Activated naive CD8-positive, alpha-beta T cell treated with anti-CD3 and anti-CD28 coated beads for 36 hours (primary cell): ENCODE measurements around the gene SERTAD2. TPM values are rescaled to one million over a fixed set of nuclear protein-coding genes. Genes with fewer than 3 reads are reported as not detected.
A peak's percentile ranks its signal among the peaks of the same experiment; 100 is the strongest.

Experiments used
- DNase-seq: peaks from one replicate; pipeline ENCODE4 v3.0.0; 2021
- H3K27ac Mint-ChIP-seq: one replicate; pipeline ENCODE4 v1.8.0; 2022; ENCODE audit warnings: mild to moderate bottlenecking, moderate library complexity, mixed read lengths
- H3K27me3 Mint-ChIP-seq: one replicate; pipeline ENCODE4 v1.8.0; 2022; ENCODE audit warnings: mild to moderate bottlenecking, mixed read lengths
- H3K36me3 Mint-ChIP-seq: one replicate; pipeline ENCODE4 v1.8.0; 2021; ENCODE audit warnings: mild to moderate bottlenecking, mixed read lengths
- H3K4me1 Mint-ChIP-seq: one replicate; pipeline ENCODE4 v1.8.0; 2021; ENCODE audit warnings: mixed read lengths
- H3K4me3 Mint-ChIP-seq: one replicate; pipeline ENCODE4 v1.8.0; 2022; ENCODE audit warnings: mild to moderate bottlenecking, moderate library complexity, mixed read lengths
- H3K9me3 Mint-ChIP-seq: one replicate; pipeline ENCODE4 v1.8.0; 2022; ENCODE audit warnings: mixed read lengths
- total RNA-seq, 2 experiments: library from RNA; stranded (reverse); gene quantifications; one replicate each; pipeline ENCODE4 v1.2.3, GENCODE V29; 2021

Gene SERTAD2
- total RNA-seq, 2 experiments from 2014 or later = 22.7 to 23.3 TPM

DNA sequence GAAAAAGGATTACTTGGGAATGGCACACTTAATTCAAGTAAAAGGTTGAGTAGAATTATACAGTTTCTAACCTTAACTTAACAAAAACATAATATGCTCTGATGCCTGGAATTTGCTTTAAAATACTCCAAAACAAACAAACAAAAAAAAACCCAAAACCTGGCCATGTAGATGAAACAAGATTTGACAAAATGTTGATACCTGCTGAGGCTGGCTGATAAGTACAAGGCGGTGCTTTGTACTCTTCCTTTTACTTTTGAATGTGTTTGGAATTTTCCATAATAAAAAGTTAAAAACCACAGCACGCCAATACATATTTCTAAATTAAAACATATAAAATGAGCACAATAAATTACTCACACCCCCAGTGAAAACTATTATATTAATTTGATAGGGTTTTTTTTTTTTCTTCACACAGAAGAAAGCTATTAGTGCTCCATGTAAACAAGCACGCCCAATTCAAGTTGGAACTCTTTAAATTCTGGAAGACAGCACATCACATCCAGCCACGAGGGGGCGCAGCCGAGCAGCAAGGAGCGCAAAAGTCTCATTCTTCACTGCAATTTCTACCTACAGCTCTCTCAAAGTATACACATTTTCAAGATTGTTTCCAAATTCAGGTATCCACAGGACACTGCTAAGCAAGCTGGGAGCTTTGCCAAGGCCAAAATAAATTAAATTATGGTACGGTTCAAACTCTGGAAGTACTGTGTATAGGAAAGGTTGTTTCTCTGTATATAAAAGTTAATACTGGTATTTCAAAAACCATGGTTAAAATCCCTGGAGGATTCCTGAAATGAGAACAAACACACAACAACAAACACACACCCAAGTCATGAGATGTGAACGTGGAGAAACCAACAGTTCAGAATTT, 7.5 kb downstream of the SERTAD2 start:
- H3K27ac Mint-ChIP-seq = no peak overlapping the region
- peak; percentile 74 for DNase-seq
- H3K9me3 Mint-ChIP-seq = no peaks in the 10 kb centered on the region
- peaks cover 3% of the 10 kb centered on the region for H3K36me3 Mint-ChIP-seq
- no peaks in the 10 kb centered on the region for H3K27me3 Mint-ChIP-seq
- peaks cover 86% of the 10 kb centered on the region for H3K4me1 Mint-ChIP-seq
- H3K4me3 Mint-ChIP-seq = peak overlapping the region; percentile 33

DNA sequence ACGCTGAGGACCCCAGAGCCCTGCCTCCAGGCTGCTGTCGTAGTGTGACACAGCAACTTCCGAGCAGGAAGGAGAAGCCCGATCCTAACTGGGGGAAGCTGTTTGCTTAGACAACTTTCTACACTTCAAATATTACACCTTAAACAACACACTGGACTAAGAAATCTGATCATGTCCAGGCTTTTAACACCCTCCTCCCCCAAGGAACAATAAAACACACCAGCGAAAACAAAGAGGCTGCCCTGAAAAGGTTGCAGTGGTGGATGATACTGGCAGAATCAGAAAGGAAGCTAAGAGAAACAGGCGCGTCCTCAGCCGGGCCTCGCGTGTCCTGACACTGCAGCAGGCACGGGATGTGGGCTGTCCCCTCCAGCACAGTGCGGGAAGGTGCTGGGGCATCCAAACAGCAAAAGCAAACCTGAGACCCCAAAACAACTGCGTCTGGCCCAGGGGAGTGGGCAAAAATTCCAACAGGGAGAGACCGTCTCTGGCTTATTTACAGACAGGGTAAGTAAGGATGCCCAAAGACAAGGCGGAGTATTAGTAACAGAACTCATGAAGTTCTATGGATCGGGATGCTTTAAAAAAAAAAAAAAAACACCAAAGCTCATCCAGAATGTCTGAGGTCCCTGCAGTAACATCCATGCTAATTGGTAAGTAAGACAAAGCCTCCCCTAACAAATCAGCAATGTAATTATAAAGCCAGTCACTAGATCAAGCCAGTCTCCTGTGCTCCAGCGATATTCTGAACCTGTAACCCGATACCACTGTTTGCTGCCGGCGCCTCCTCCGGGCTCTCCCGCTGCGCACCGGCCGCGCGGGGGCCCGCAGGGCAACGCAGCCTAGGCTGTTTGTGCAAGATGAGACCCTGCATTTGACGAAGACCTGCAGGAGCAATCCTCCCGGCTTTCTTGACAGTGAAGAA, 9.0 kb downstream of the SERTAD2 start:
- Mint-ChIP-seq H3K4me1 (peaks cover 89% of the 10 kb centered on the region), H3K9me3 (no peaks in the 10 kb centered on the region), H3K27me3 (no peaks in the 10 kb centered on the region), H3K27ac (peak overlapping the region; percentile 92), H3K36me3 (peaks cover 3% of the 10 kb centered on the region), H3K4me3 (peak overlapping the region; percentile 88)
- peak; percentile 71 for DNase-seq

DNA sequence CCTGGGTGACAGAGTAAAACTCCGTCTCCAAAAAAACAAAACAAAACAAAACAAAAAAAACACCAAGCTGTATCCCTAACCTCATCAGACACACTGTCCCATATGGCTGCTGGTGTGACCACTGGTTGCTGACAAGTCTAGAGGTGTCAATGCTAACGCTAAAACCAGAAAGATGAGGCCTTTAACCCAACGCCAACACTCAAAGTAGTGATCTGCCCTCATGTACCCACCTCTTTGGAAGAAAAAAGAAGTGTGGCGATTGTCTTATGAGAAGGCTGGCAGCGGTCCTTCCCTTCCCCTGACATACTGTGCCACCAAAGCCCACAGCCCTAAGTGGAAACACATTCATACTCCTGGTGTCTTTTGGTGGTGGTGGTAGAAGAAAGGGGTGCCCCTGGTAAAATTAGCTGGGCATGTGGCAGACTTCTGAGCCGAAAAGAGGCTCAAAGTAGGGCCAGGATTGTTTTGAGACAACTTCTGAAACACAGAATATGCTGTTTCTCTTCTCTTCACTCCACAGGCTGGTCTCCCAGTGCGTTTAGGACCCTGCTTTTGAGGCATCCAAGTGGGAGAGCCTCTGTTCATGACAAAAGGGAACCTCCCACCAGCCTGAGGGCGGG, 9.8 kb downstream of the SERTAD2 start:
- Mint-ChIP-seq H3K27ac (peak overlapping the region; percentile 92), H3K9me3 (no peaks in the 10 kb centered on the region), H3K4me3 (peak overlapping the region; percentile 88), H3K27me3 (no peaks in the 10 kb centered on the region), H3K36me3 (peaks cover 3% of the 10 kb centered on the region), H3K4me1 (peaks cover 88% of the 10 kb centered on the region)
- DNase-seq = no peak

DNA sequence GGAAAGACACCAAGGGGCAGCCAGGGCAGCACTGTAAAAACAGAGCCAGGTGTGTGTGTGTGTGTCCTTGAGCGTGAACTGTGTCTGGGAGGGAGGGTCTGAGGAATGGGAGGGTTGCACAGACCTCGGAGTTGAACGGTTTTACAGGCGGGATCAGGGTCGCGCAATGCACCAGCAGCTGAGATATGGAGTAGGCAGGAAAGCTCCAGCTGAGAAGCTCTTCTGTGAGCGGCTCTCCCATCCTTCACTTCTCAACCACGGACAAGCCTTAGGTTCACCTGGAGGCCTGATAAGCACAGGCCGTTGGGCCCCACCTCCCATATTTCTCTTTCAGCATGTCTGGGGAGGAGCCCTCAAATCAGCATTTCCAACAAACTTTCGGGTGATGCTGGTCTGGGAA, 12.1 kb downstream of the SERTAD2 start:
- Mint-ChIP-seq H3K9me3 (no peaks in the 10 kb centered on the region), H3K4me3 (no peak overlapping the region), H3K4me1 (peaks cover 92% of the 10 kb centered on the region), H3K36me3 (peaks cover 16% of the 10 kb centered on the region), H3K27me3 (no peaks in the 10 kb centered on the region), H3K27ac (peak overlapping the region; percentile 14)
- no peak for DNase-seq

DNA sequence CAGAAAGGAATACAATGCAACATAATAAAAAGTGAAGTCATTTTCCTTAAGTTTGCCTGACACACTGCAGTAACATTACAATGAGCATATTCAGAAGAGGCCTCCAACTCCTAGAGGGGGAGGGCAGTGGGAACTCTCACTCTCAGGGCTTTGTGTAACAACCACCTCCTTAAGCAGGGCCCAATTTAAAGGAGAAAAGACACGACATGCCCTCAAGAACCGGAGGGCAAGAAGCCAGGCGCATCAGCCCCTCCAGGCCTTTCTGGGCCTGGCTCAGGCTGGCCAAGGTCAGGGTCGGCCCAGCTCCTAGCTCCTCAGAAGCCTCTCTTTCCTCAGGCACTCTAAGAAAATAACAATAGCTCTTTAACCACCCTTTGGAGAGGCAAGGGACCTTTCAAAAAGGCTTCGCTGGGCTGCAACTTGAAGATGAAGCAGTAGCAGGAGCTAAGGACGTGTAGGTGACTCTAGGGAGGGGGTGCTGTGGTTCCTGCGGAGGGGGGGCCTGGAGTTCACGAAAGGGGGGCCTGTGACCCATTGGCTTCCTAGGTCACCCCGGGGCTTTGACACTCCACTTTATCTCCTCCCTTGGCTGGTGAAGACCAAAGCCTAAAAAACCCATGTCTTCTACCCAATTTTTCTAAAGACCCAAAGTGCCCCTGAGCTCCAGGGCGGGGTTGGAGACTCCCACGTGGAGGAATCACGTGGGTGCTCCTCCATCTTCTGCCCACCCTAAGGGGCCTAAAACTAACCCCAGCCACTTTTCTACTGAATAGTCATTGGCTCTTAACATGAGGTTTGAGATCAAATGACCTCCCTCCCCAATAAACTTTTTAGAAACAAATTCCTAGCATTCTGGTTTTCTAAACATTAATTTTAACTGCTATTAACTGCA, 13.3 kb downstream of the SERTAD2 start:
- no peak for DNase-seq
- peaks cover 28% of the 10 kb centered on the region for H3K36me3 Mint-ChIP-seq
- H3K9me3 Mint-ChIP-seq = no peaks in the 10 kb centered on the region
- no peaks in the 10 kb centered on the region for H3K27me3 Mint-ChIP-seq
- peak overlapping the region; percentile 36 for H3K27ac Mint-ChIP-seq
- H3K4me1 Mint-ChIP-seq = peaks cover 94% of the 10 kb centered on the region
- no peak overlapping the region for H3K4me3 Mint-ChIP-seq

DNA sequence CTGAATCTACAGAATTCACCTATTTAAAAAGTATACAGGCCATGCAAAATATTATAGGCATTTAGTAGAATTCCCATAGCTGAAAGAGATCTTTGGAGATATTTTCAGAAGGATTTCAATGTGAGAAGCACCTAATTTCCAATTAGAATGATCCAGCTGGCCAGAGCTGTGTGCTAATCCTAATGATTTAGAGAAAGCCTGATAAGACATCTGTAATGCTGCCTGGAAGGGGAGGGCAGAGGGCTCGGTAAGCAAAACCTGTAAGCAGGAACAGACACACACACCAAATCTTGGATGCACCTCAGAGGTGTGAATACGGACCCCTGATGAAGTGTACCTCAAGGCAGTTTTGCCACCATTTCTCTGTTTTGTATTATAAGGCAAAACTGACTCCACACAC, 14.0 kb downstream of the SERTAD2 start:
- Mint-ChIP-seq H3K27ac (no peak overlapping the region), H3K4me1 (peaks cover 87% of the 10 kb centered on the region), H3K9me3 (no peaks in the 10 kb centered on the region), H3K36me3 (peaks cover 28% of the 10 kb centered on the region), H3K27me3 (no peaks in the 10 kb centered on the region), H3K4me3 (no peak overlapping the region)
- no peak for DNase-seq

DNA sequence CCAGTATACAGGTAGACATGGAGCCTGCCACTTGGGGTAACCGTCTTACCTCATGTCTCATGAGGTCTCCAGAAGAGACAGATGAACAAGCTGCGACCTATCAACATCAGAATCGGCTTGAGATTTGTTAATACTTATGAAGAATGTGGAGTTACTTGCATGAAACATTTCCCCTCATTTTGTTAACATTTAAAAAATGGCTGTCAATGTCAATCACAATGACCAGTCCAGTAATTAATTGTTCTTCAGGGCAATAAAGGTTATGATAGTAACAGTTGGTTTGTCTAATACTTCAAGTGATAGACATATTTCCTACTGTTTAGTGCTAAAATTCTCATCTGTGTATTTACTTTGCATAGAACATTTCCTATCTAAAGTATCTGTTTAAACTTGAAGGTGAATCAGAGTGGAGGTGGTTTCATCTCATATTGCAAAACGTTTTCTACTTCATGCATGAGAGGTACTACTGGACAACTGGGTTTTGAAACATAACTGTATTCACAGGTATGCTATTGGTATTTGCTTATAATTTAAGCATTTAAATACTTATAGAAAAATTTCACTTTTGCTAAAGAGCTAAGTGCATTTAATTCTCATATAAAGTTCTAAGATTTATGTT, 15.1 kb downstream of the SERTAD2 start:
- H3K4me1 Mint-ChIP-seq = peaks cover 77% of the 10 kb centered on the region
- H3K9me3 Mint-ChIP-seq = no peaks in the 10 kb centered on the region
- no peak overlapping the region for H3K4me3 Mint-ChIP-seq
- no peaks in the 10 kb centered on the region for H3K27me3 Mint-ChIP-seq
- peak overlapping the region; percentile 92 for H3K27ac Mint-ChIP-seq
- H3K36me3 Mint-ChIP-seq = peaks cover 32% of the 10 kb centered on the region
- no peak for DNase-seq

DNA sequence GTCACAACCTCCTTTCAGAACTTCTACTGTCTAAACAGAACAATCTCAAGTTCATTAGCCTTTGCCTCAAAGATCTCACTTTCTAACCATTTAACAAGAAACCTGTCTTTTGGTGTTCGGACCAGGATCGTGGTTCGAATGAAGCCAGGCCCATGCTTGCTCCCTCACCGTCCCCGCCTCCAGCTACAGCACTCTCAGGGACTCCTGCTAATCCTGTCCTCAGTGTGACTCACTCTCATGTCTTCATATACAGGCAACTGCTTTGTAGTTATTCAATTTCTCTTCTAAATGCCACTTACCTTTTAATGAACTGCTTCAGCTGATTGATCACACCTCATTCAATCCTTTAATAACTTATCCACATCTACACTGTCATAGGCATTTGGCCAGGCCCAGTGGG, 15.8 kb downstream of the SERTAD2 start:
- H3K4me1 Mint-ChIP-seq = peaks cover 70% of the 10 kb centered on the region
- H3K27me3 Mint-ChIP-seq = no peaks in the 10 kb centered on the region
- no peak for DNase-seq
- peak overlapping the region; percentile 74 for H3K4me3 Mint-ChIP-seq
- peaks cover 33% of the 10 kb centered on the region for H3K36me3 Mint-ChIP-seq
- H3K9me3 Mint-ChIP-seq = no peaks in the 10 kb centered on the region
- peak overlapping the region; percentile 92 for H3K27ac Mint-ChIP-seq

DNA sequence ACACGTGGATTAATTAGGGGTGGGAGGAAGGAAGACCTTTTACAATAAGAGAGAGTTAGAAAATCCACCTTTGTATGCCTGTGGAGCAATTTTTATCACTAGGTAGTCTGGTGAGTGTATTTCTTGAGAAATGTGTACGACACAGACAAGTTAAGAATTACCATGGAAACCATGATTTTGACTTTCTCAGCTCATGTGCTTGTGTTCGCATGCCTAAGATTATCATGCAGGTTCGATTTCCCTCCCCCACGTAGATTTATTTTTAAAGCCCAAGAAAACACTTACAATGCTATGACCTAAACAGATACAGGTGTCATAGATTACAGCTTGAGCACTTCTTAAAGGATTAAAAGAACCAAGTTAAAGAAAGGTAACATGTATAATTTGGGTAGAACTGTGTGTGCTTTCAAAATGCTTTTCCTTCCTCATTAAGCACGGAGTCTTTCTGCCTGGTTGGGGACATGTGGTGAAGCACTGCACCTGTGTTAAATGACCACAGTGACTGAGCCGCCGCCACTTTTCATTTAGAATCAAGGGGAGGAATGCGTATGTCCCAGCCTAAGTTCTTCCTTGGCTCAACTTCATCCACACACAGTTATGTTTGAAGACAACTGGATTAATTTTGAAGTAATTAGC, 16.6 kb downstream of the SERTAD2 start:
- Mint-ChIP-seq H3K27ac (peak overlapping the region; percentile 92), H3K27me3 (no peaks in the 10 kb centered on the region), H3K4me1 (peaks cover 63% of the 10 kb centered on the region), H3K4me3 (peak overlapping the region; percentile 74), H3K9me3 (no peaks in the 10 kb centered on the region), H3K36me3 (peaks cover 34% of the 10 kb centered on the region)
- DNase-seq = peak; percentile 40

DNA sequence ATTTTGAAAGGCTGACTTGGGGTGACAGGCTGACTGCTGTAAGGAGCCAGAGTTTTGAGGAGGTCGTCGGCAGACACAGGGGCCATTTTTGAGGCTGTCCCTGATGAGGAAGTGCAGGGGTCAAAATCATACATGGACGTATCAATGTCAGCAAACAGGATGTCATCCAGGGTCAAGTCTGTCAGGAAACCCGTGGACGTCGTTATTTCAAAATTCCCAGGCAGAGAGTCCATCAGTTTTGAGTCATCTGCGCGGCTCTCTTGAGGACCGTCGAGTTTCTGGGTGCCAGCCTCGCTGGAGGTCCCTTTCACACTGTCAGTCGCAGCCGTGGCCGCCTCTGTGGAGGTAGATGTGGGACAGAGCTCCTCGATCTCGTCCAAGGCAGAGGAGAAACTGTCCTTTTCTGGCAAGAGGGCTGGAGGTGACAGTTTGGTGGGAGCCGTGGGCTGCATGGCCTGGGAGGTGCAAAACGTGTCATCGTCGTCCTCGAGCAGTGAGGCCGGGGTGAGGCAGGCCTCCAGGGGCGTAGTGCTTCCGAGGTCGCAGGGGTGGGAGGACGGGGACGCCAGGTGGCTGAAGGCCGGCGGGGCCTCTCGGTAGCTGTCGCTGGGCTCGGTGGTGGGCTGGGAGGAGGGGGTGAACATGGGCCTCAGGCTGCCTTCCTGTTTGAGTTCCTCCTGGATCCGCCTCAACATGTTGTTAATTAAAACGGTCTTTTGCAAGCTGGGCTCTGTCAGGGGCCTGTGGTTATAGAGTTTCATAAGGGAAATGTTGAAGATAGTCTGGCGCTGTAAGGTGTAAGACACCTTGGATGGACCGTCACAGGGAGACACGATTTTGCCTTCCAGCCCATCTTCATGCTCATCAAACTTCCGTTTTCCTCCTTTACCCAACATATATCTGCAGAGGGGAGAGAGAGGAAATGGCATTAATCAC, 17.5 kb downstream of the SERTAD2 start:
- H3K4me1 Mint-ChIP-seq = peaks cover 54% of the 10 kb centered on the region
- no peaks in the 10 kb centered on the region for H3K27me3 Mint-ChIP-seq
- DNase-seq = peak; percentile 30
- H3K4me3 Mint-ChIP-seq = peak overlapping the region; percentile 74
- H3K27ac Mint-ChIP-seq = peak overlapping the region; percentile 92
- no peaks in the 10 kb centered on the region for H3K9me3 Mint-ChIP-seq
- H3K36me3 Mint-ChIP-seq = peaks cover 31% of the 10 kb centered on the region

DNA sequence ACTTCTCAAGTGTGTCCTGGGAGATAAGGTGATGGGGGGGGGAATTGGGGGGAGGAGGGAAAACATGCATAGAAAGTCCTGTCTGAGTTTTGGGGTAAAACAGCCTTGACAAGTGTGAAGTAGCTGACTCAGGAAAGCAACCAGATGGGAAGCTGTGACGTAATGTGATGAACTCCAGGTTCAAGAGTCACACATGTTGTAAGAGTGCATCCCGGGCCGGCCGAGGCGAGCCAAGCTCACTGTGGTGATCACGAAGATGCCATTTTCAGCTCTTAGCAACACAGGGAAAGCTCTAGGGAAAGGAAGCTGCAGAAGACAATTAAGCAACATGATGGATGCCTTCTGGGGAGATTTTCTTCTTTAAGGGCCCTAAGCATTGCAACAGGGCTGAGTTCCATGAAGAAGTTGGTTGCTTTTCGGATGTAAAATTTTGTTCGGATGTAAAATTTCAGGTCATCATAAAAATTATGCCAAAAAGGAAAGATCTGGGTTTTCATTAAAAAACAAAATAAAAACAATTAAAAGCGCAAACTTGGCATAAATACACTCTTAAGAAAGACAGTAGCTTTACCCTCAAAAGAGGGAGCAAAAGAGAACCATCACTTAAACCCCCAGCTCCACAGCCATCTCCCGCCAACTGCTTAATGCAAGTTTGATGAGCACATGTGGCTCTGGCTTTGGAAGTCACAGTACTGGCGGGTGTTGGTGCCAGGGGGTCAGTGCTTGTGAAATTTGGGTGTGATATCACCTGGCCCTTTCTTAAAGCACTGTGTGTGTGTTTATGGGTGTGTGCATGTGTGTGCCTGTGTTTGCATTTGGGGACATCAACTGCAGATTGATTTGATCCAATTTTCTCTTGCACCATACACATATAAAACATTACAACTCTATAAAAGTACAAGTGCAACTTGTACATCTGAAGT, 19.1 kb downstream of the SERTAD2 start:
- DNase-seq = no peak
- H3K4me1 Mint-ChIP-seq = peaks cover 37% of the 10 kb centered on the region
- peaks cover 31% of the 10 kb centered on the region for H3K36me3 Mint-ChIP-seq
- H3K27me3 Mint-ChIP-seq = no peaks in the 10 kb centered on the region
- H3K9me3 Mint-ChIP-seq = no peaks in the 10 kb centered on the region
- H3K4me3 Mint-ChIP-seq = no peak overlapping the region
- H3K27ac Mint-ChIP-seq = no peak overlapping the region
